GM12801 (cell line): ENCODE data around the gene UNK.

ENCODE experiments used
- CTCF ChIP-seq: IDR thresholded peaks from one replicate; pipeline ENCODE4 v1.5.1; 2011; ENCODE audit warnings: control low read depth; ENCODE audit not compliant: insufficient read length; ENCODE audit errors: extremely low read depth

The UNK gene

DNA sequence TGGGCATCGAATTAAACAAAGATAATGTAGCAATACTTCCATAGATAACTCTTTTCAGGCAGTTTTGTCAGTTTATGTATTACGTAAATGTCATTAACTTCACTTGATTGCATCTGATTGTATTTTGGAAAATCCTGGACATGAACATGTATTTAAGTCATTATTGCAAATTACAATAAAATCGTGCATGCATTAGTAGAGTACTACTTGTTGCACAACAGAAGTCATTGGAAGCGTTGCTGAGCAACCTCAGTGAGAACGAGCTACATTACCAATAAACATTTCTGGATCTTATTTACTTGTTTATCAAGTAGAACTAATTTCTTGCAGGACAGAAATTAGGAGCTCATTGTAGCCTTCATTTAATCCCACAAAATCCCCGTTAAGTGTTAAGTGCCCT lies 6.6 kb downstream of the UNK start:
- TF ChIP-seq CTCF, result no peak

- TF ChIP-seq CTCF, result no peak
Measured at GRCh38 chr17:75793460-75793859, 8.9 kb downstream of the UNK start.

DNA sequence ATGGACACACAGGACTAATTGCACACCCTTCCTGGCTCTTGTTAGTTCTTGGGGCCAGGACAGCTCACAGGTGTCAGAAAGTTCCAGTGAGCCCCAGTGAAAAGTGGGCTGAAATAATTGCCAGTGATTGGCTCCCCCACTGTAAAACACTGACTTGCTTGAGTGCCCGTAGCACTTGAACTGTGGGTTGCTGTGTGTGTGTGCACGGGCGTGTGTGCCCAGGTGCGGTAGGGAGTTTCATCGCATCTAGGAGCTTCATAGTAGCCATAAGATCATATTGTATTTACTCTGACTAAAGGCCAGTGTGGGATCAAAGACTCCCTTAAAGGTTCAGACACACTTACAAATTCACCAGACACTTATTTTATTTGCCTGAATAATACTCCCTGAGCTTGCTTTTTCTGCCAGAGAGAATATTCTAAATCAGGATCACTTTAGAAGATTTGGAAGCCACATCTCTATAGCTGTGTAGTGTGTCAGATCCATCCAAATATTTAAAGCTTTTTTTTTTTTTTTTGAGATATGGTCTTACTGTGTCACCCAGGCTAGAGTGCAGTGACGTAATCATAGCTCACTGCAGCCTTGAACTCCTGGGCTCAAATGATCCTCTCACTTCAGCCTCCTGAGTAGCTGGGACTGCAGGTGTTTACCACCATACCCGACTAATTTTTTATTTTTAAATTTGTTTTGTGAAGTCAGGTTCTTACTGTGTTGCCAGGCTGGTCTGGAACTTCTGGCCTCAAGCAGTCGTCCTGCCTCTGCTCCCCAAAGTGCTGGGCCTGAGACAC lies 11.4 kb downstream of the UNK start:
- TF ChIP-seq CTCF, result no peak

GRCh38 chr17:75799402-75799801 lies 14.8 kb downstream of the UNK start:
- no peak for TF ChIP-seq CTCF

DNA sequence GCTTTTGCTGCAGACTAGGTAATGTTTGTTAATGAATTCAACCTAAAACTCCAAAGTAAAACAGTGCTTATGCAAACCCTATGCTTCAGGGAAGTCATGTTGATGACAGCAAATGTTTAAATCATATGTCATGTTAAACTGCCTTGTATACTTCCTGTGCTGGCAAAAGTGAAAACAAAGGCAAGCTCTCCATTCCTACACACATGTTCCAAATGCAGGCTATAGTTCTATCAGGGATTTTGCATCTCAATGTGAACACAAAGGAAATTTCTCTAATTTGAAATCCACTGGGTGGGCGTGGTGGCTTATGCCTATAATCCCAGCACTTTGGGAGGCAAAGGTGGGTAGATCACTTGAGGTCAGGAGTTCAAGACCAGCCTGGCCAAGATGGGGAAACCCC lies 19.3 kb downstream of the UNK start:
- no peak for TF ChIP-seq CTCF

- no peak for TF ChIP-seq CTCF
Measured at GRCh38 chr17:75806822-75807500, 22.4 kb downstream of the UNK start.

DNA sequence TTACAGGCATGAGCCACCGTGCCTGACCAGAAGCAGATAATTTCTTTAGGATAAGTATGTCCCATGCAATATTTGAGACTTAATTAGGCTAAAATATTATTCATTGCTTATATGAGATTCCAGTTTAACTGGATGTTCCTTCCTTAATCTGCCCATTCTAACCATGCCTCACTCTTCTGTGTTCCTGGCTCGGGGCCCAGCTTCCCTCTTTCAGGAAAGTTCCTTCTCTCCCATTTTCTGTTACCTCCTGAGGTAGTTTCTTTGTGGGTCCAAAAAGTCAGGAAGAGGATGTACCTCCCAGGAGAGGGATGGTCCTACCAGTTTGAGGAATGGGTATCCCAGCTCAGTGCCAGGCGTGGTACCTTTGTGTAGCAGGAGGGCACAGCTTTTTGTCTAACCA lies 23.3 kb downstream of the UNK start:
- no peak for TF ChIP-seq CTCF
